Measurements from ENCODE around the gene BHLHE23.

GRCh38 chr20:62958388-62959100 lies 48.2 kb downstream of the BHLHE23 start:
- TF ChIP-seq, protein P1, sequence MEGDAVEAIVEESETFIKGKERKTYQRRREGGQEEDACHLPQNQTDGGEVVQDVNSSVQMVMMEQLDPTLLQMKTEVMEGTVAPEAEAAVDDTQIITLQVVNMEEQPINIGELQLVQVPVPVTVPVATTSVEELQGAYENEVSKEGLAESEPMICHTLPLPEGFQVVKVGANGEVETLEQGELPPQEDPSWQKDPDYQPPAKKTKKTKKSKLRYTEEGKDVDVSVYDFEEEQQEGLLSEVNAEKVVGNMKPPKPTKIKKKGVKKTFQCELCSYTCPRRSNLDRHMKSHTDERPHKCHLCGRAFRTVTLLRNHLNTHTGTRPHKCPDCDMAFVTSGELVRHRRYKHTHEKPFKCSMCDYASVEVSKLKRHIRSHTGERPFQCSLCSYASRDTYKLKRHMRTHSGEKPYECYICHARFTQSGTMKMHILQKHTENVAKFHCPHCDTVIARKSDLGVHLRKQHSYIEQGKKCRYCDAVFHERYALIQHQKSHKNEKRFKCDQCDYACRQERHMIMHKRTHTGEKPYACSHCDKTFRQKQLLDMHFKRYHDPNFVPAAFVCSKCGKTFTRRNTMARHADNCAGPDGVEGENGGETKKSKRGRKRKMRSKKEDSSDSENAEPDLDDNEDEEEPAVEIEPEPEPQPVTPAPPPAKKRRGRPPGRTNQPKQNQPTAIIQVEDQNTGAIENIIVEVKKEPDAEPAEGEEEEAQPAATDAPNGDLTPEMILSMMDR (IDR thresholded peaks at IDR 0.05): no peak
- no peak for TF ChIP-seq POLR2AphosphoS5 (IDR thresholded peaks at IDR 0.05; ENCODE audit: insufficient read depth in 1 of 2, low read depth in 1 of 2)

Data from vagina (tissue), 2 donors.